ENCODE data around the gene TMEM165. TPM values are rescaled to one million over a fixed set of nuclear protein-coding genes. Genes with fewer than 3 reads are reported as not detected.

The TMEM165 gene
- total RNA-seq, 1 experiment from 2014 or later = 119 TPM

GRCh38 chr4:55399581-55399980 lies 3.8 kb downstream of the TMEM165 start:
- POLR2A ChIA-PET = interaction anchor here (0.6 to 8.8 kb wide), 8 partner anchors 9 to 362 kb away, joined by 3 to 387 read pairs (median 12); partner anchors contain the start of genes NMU and SRD5A3
- DNase-seq (ENCODE audit: unreplicated experiment) = no peak
- Mint-ChIP-seq H3K36me3 (ENCODE audit: insufficient read depth, unreplicated experiment) (peaks cover 81% of the 10 kb centered on the region), H3K27ac (ENCODE audit: low read depth, unreplicated experiment) (peak overlapping the region; percentile 98), H3K4me1 (ENCODE audit: insufficient read depth, unreplicated experiment) (peaks cover 34% of the 10 kb centered on the region), H3K27me3 (ENCODE audit: insufficient read depth, unreplicated experiment) (no peaks in the 10 kb centered on the region), H3K9me3 (ENCODE audit: unreplicated experiment) (no peaks in the 10 kb centered on the region), H3K4me3 (ENCODE audit: unreplicated experiment) (peak overlapping the region; percentile 93)
- TF ChIP-seq, protein P1, sequence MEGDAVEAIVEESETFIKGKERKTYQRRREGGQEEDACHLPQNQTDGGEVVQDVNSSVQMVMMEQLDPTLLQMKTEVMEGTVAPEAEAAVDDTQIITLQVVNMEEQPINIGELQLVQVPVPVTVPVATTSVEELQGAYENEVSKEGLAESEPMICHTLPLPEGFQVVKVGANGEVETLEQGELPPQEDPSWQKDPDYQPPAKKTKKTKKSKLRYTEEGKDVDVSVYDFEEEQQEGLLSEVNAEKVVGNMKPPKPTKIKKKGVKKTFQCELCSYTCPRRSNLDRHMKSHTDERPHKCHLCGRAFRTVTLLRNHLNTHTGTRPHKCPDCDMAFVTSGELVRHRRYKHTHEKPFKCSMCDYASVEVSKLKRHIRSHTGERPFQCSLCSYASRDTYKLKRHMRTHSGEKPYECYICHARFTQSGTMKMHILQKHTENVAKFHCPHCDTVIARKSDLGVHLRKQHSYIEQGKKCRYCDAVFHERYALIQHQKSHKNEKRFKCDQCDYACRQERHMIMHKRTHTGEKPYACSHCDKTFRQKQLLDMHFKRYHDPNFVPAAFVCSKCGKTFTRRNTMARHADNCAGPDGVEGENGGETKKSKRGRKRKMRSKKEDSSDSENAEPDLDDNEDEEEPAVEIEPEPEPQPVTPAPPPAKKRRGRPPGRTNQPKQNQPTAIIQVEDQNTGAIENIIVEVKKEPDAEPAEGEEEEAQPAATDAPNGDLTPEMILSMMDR (IDR thresholded peaks at IDR 0.05; ENCODE audit: unreplicated experiment) = no peak
- no TSS peak for BruUV-seq (replicated peaks)
- CTCF ChIA-PET = interaction anchor here (0.6 to 2.7 kb wide), 8 partner anchors 11 to 425 kb away, joined by 3 to 37 read pairs (median 3); partner anchors contain the start of gene SRD5A3
- intact Hi-C loops (cut with micrococcal nuclease) = loop anchor here (5.0 kb wide), 2 partner anchors 148 to 468 kb away; partner anchors contain the start of gene CLOCK

DNA sequence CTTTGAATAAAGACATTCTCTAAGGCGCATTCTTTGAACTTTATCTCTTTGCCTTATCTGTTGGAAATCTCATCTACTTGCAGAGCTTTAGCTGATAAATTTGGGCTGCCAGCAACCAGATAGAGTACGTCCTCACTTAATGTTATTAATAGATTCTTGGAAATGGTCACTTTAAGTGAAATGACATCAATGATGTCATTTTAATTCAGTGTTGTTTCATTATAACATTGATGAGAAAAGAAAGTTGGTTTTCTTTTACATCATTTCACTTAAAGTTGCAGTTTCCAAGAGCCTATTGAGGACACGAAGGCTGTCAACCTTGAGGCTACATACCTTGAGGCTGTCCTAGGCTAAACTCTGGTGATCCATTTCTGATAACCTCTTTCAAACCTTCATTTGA lies 9.3 kb downstream of the TMEM165 start:
- POLR2A ChIA-PET = interaction anchor here (0.7 to 3.0 kb wide), 7 partner anchors 9 to 443 kb away, joined by 3 to 17 read pairs (median 3); partner anchors contain the start of gene TMEM165
- Mint-ChIP-seq H3K27ac (ENCODE audit: low read depth, unreplicated experiment) (no peak overlapping the region), H3K27me3 (ENCODE audit: insufficient read depth, unreplicated experiment) (no peaks in the 10 kb centered on the region), H3K36me3 (ENCODE audit: insufficient read depth, unreplicated experiment) (peaks cover 65% of the 10 kb centered on the region), H3K4me3 (ENCODE audit: unreplicated experiment) (no peak overlapping the region), H3K9me3 (ENCODE audit: unreplicated experiment) (no peaks in the 10 kb centered on the region), H3K4me1 (ENCODE audit: insufficient read depth, unreplicated experiment) (peaks cover 27% of the 10 kb centered on the region)
- DNase-seq (ENCODE audit: unreplicated experiment) = no peak
- BruUV-seq (replicated peaks) = no TSS peak
- CTCF ChIA-PET = interaction anchor here (1.2 to 2.4 kb wide), 2 partner anchors 59 to 60 kb away, joined by 5 to 7 read pairs; partner anchors contain the start of gene SRD5A3
- intact Hi-C loops (cut with micrococcal nuclease) = no loop called here
- TF ChIP-seq, protein P1 (IDR thresholded peaks at IDR 0.05; ENCODE audit: unreplicated experiment) = no peak

DNA sequence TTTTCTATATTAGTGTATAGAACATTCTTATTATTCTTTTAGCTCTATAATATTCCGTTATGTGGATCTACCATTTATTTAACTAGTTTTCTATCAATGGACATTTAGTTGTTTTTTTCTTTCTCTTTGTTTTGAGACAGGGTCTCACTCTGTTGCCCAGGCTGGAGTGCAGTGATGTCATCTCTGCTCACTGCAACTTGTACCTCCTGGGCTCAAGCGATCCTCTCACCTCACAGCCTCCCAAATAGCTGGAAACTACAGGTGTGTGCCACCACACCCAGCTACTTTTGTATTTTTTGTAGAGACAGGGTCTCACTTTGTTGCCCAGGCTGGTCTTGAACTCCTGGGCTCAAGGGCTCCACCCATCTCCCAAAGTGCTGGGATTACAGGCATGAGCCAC lies 10.8 kb downstream of the TMEM165 start:
- CTCF ChIA-PET = interaction anchor here (2.4 kb wide), 1 partner anchor 61 kb away, joined by 7 read pairs; the partner anchor contains the start of gene SRD5A3
- no peak overlapping the region for H3K27ac Mint-ChIP-seq (ENCODE audit: low read depth, unreplicated experiment)
- H3K27me3 Mint-ChIP-seq (ENCODE audit: insufficient read depth, unreplicated experiment) = no peaks in the 10 kb centered on the region
- peaks cover 21% of the 10 kb centered on the region for H3K4me1 Mint-ChIP-seq (ENCODE audit: insufficient read depth, unreplicated experiment)
- TF ChIP-seq, protein P1 (IDR thresholded peaks at IDR 0.05; ENCODE audit: unreplicated experiment) = no peak
- POLR2A ChIA-PET = interaction anchor here (0.6 to 3.0 kb wide), 5 partner anchors 10 to 60 kb away, joined by 3 to 17 read pairs (median 3); partner anchors contain the start of gene TMEM165
- no peak overlapping the region for H3K4me3 Mint-ChIP-seq (ENCODE audit: unreplicated experiment)
- no peak for DNase-seq (ENCODE audit: unreplicated experiment)
- intact Hi-C loops (cut with micrococcal nuclease) = no loop called here
- no TSS peak for BruUV-seq (replicated peaks)
- H3K36me3 Mint-ChIP-seq (ENCODE audit: insufficient read depth, unreplicated experiment) = peaks cover 51% of the 10 kb centered on the region
- no peaks in the 10 kb centered on the region for H3K9me3 Mint-ChIP-seq (ENCODE audit: unreplicated experiment)

- H3K36me3 Mint-ChIP-seq (ENCODE audit: insufficient read depth, unreplicated experiment) = peaks cover 51% of the 10 kb centered on the region
- no peak overlapping the region for H3K4me3 Mint-ChIP-seq (ENCODE audit: unreplicated experiment)
- intact Hi-C loops (cut with micrococcal nuclease) = no loop called here
- TF ChIP-seq, protein P1 (IDR thresholded peaks at IDR 0.05; ENCODE audit: unreplicated experiment) = no peak
- H3K9me3 Mint-ChIP-seq (ENCODE audit: unreplicated experiment) = no peaks in the 10 kb centered on the region
- POLR2A ChIA-PET = interaction anchor here (0.6 kb wide), 1 partner anchor 14 kb away, joined by 3 read pairs; no protein-coding TSS in a partner anchor
- peaks cover 21% of the 10 kb centered on the region for H3K4me1 Mint-ChIP-seq (ENCODE audit: insufficient read depth, unreplicated experiment)
- DNase-seq (ENCODE audit: unreplicated experiment) = no peak
- BruUV-seq (replicated peaks) = no TSS peak
- no peak overlapping the region for H3K27ac Mint-ChIP-seq (ENCODE audit: low read depth, unreplicated experiment)
- H3K27me3 Mint-ChIP-seq (ENCODE audit: insufficient read depth, unreplicated experiment) = no peaks in the 10 kb centered on the region
- CTCF ChIA-PET = interaction anchor here (2.4 kb wide), 1 partner anchor 62 kb away, joined by 7 read pairs; the partner anchor contains the start of gene SRD5A3
Measured at GRCh38 chr4:55407119-55407518, 11.4 kb downstream of the TMEM165 start.
